SH-SY5Y (cell line): ENCODE data around the gene OR7G2.

Experiments
- GATA2 ChIP-seq: IDR thresholded peaks from 2 replicates; pipeline ENCODE4 v1.6.1; 2011; ENCODE audit warnings: mild to moderate bottlenecking, low read depth, low read length
- GATA3 ChIP-seq: IDR thresholded peaks from 2 replicates; pipeline ENCODE4 v1.6.1; 2011; ENCODE audit warnings: low read depth, mild to moderate bottlenecking, low read length, moderate library complexity

Gene OR7G2

DNA sequence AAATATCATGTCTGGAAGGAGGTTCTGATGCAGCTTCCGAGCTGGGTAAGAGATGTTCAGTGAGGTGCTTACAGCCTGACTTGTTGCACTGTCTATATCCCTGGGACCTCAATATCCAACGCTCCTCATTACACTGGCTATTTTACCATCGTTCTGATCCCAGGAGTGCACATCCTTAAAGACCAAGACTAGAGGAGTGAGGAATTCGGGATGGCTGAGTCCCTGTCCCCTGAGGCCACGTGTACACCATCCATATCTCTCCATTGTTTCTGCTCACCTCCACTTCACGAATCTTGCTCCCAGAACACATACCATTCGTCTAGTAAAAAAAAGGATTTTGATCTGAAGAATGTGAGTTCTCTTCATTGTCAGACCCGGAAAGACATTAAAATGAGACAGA is at the start of gene OR7G2:
Gene OR7G2, minus strand, starts transcription at position 101 of the 400 bp plus-strand sequence. CDS start 4,232 bp downstream, outside the sequence.
- TF ChIP-seq GATA3 (no peak), GATA2 (no peak)

- TF ChIP-seq GATA2 (no peak), GATA3 (no peak)
Observed at GRCh38 chr19:9156304-9156703, 49.0 kb upstream of the OR7G2 start.

DNA sequence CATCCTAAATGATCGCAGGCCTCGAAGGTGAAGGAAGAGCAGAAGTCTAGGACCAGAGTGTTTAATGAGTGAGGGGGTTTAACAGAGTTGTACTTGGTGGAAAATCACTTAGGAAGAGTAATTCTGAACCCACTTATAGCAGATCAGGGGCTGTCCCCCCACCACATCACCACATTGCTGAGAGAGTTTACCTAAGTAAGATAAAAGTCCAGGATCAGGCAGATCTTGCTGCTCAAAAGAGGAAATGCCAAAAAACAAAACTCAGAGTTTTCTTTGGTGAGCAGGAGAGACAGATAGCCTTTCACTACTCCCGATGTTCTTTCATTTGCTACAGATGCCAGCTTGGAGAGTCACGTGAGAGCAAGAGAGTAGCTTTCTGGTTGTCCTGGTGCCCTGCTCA is 48.3 kb upstream of the OR7G2 start:
- no peak for TF ChIP-seq GATA3
- no peak for TF ChIP-seq GATA2

DNA sequence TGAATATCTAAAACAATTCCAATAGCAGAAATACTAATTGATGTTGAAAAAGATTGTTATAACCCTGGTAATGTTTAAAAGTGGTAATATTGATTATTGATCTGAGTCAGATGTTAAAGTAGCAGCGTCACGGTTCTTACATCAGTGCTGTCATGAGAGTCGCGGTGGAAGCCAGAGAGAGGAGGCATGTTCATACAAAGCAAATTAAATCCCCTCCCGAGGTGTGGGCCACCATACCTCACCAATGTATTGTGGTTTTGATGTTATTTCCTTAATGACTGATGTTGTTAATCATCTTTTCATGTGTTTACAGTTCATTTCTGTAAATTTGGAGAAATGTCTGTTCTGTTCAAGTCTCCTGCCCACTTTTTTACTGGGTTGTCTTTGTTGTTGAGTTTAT is 44.1 kb upstream of the OR7G2 start:
- TF ChIP-seq GATA2 (no peak), GATA3 (no peak)

DNA sequence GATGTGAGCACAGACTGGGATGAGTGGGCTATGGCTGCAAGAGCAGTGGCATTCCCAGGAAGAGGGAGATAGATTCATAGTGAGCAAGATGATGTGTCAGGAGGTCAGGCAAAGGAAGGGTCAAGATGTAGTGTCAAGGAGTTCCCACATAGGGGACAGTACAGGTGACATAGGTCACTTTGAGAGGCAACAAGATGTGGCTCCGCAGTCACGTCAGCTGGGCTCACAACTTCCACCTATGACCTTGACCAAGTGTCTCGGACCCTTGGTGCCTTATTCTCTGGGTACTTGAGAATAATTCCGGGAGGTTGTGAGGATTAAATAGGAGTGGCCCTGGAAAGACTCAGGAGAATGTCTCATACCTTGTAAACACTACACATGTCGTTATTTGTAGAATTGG is 43.4 kb upstream of the OR7G2 start:
- TF ChIP-seq GATA2, result no peak
- TF ChIP-seq GATA3, result no peak

- TF ChIP-seq GATA2 (no peak), GATA3 (no peak)
Observed at GRCh38 chr19:9149997-9150396, 42.7 kb upstream of the OR7G2 start.

GRCh38 chr19:9148697-9149096 is 41.4 kb upstream of the OR7G2 start:
- TF ChIP-seq GATA2 (no peak), GATA3 (no peak)

DNA sequence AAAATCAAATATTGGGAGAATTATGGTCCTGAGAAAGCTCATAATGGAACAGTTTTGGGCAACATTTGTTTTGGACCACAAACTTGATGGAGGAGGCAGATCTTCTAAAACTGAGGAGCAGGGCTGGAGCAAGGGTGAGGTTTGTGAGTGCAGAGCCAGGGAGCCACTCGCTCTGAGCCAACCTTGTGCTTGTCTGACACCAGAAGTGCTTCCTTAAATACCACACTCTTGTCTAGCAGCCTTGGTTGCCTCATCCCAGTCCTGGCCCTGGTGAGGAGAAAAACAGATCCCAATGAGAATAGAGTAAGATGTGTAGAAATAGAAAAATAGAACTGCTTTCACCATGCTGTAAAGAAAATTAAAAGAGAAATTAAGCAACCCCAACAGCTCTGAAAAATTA is 39.6 kb upstream of the OR7G2 start:
- no peak for TF ChIP-seq GATA3
- no peak for TF ChIP-seq GATA2

DNA sequence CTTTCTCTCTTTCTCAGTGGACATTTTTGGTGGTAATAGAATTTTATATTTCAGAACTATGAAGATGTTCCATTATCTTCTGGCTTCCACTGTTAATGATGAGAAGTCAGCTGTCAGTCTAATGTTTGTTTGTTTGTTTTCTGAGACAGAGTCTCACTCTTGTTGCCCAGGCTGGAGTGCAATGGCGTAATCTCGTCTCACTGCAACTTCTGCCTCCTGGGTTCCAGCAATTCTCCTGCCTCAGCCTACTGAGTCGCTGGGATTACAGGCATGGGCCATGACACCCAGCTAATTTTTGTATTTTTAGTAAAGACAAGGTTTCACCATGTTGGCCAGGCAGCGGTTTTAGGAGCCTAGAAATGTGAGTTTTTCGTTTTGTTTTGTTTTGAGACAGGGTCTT is 37.6 kb upstream of the OR7G2 start:
- no peak for TF ChIP-seq GATA2
- TF ChIP-seq GATA3, result no peak

DNA sequence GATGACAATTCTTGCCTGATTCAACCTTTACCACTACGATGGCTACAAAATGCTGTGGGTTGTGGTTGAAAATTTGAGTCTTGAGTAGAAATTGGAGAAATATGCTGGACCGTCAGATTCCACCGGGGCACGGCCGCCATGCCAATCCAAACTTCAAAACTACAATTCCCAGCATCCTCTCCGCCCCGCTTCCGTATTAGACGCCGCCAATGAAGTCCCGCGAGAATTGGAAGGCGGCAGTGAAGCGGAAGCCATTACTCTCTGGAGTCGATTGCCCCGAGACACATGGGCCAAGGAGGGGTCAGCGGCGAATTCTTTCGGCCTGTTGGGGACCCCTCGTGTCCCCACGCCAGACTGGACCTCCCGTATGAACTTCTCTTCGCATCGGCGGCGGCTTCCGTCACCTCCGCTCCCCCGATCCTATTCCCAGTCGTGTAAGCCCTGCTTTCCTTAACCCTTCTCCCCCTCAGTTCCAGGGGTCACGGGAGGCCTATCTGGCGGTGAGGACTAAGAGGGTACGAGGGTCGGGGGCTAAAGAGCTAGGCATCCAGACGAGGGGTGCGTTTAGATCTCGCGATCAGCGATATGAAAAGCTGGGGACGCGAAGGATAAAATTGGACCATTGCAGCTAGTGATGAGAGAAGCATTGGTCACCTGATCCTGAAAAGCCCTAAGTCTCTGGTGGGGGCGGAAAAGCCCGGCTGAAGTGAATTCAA is 33.0 kb upstream of the OR7G2 start, which contains the start of gene ZNF317:
Gene ZNF317, plus strand, starts transcription at position 239 of the 716 bp plus-strand sequence. CDS start 15,620 bp downstream, outside the sequence.
- TF ChIP-seq GATA3 (no peak), GATA2 (no peak)

- TF ChIP-seq GATA3 (no peak), GATA2 (no peak)
Observed at GRCh38 chr19:9139609-9140158, 32.4 kb upstream of the OR7G2 start.

DNA sequence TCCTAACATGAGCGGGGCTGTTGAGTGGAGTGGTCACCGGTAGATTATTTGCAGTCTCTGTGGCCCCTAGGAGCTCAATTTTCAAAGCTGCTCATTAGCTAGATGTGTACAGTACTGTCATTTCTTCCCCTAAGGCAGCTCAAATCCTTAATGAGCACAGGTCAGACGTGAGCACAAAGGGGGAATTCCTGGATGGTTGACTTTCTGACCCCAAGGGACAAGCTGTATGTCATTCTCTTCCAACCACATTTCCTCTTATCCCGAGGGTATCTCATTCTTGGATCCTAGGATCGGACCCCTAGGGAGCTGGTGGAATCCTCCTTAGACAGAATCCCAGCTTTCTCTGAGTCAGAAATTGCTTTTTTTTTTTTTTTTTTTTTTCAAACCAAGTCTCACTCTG is 25.1 kb upstream of the OR7G2 start:
- TF ChIP-seq GATA3, result no peak
- no peak for TF ChIP-seq GATA2

GRCh38 chr19:9130965-9131364 is 23.7 kb upstream of the OR7G2 start:
- TF ChIP-seq GATA2 (no peak), GATA3 (no peak)

DNA sequence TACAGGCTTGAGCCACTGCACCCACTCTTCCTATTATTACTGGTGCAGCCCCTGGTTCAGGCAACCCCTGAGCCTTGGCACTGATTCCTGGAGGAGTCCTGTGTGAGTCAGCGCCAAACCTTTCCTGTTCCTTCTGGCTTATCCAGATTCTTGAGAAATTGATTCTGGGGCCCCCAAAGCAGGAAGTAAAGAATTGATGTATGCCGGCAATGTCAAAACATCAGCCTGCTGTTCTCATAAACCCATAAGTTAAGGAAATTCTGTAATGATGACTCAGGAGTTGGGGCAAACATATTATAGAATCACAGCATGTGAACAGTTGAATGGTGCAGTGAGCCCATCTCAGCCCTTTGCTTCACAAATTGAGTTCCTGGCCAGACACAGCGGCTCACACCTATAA is 20.9 kb upstream of the OR7G2 start:
- no peak for TF ChIP-seq GATA3
- TF ChIP-seq GATA2, result no peak

DNA sequence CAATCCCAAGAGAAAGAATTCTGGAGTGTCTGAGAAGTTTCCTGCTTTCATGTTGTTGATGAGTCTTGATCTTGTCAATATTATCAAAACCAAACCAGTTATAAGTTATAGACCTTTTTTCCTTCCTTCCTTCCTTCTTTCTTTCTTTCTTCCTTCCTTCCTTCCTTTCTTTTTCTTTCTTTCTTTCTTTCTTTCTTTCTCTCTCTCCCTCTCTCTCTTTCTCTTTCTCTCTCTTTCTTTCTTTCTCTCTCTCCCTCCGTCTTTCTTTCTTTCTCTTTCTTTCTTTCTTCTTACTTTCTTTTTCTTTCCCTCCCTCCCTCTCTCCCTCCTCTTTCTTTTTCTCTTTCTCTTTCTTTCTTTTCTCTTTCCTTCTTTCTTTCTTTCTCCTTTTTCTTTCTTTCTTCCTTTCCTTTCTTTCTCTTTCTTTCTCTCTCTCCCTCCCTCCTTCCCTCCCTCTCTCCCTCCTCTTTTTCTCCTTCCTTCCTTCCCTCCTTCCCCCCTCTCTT is 19.7 kb upstream of the OR7G2 start, which contains the start of gene OR7G3:
Gene OR7G3, minus strand, starts transcription at position 51 of the 506 bp plus-strand sequence. Its CDS starts 0 bp downstream, at position 51.
- TF ChIP-seq GATA2, result no peak
